ENCODE results near the gene TRIM29.

DNA sequence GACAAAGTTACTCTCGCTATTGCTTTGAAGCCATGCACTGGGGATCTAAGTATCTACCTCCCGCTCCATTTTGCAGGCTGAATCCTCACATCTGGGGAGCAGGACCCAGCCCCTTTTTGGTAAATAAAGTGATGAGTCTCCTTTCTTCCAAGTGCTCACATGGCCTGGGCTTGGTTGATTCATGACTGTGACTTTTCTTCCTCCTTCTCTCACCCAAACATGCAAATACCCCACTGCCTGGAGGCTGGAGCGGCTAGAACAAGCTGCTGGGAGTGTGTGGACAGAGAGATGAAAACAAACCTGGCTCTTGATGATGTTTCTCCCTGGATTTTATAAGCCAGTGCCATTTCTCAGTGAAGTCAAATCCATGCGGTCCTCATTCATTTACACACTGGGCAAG, 72.7 kb downstream of the TRIM29 start:
- TF ChIP-seq POLR2AphosphoS5 (IDR thresholded peaks at IDR 0.05; ENCODE audit: control insufficient read depth, insufficient read depth, low read depth, low read length) = no peak
- TF ChIP-seq MAX (CRISPR knock-in tag; IDR thresholded peaks at IDR 0.05) = no peak
- no peak for TF ChIP-seq RAD21 (CRISPR knock-in tag; conservative IDR thresholded peaks at IDR 0.05 in 1 of 2, IDR thresholded peaks at IDR 0.05 in 1 of 2)
- no peak for TF ChIP-seq POU5F1 (IDR thresholded peaks at IDR 0.05; ENCODE audit: borderline replicate concordance, low read depth, low read length, partially characterized antibody)
- TF ChIP-seq ZNF408 (CRISPR knock-in tag; IDR thresholded peaks at IDR 0.05; ENCODE audit: low read depth) = no peak
- TF ChIP-seq, protein P1, sequence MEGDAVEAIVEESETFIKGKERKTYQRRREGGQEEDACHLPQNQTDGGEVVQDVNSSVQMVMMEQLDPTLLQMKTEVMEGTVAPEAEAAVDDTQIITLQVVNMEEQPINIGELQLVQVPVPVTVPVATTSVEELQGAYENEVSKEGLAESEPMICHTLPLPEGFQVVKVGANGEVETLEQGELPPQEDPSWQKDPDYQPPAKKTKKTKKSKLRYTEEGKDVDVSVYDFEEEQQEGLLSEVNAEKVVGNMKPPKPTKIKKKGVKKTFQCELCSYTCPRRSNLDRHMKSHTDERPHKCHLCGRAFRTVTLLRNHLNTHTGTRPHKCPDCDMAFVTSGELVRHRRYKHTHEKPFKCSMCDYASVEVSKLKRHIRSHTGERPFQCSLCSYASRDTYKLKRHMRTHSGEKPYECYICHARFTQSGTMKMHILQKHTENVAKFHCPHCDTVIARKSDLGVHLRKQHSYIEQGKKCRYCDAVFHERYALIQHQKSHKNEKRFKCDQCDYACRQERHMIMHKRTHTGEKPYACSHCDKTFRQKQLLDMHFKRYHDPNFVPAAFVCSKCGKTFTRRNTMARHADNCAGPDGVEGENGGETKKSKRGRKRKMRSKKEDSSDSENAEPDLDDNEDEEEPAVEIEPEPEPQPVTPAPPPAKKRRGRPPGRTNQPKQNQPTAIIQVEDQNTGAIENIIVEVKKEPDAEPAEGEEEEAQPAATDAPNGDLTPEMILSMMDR (IDR thresholded peaks at IDR 0.05 in 2 of 3, conservative IDR thresholded peaks at IDR 0.05 in 1 of 3; ENCODE audit: insufficient read depth in 2 of 3, low read depth in 1 of 3, low read length in 3 of 3) = no peak
- no peak for TF ChIP-seq NFIC (IDR thresholded peaks at IDR 0.05)
- no peak for TF ChIP-seq POLR2A (conservative IDR thresholded peaks at IDR 0.05)
- no peak for TF ChIP-seq MAZ (CRISPR knock-in tag; conservative IDR thresholded peaks at IDR 0.05 in 1 of 2, IDR thresholded peaks at IDR 0.05 in 1 of 2)
